ENCODE results near the gene RALGPS1.

DNA sequence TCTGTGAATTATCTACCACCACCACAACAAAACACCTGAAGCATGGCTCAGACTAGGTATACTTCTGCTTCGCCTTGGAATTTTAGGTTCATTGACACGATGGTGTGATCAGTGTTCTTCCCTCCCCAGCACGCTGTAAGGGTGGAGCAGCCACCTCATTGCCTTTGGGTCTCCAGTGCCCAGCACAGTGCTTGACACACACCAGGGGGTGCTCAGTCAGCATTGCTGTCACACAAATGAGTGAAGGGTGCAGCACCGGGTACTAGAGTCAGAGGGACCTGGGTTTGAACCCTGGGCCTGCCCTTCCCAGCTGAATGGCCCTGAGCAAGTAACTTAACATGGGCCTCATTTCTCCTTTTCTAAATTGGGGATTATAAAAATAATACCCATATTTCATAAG is 217.8 kb downstream of the RALGPS1 start:
- TF ChIP-seq, protein P1, sequence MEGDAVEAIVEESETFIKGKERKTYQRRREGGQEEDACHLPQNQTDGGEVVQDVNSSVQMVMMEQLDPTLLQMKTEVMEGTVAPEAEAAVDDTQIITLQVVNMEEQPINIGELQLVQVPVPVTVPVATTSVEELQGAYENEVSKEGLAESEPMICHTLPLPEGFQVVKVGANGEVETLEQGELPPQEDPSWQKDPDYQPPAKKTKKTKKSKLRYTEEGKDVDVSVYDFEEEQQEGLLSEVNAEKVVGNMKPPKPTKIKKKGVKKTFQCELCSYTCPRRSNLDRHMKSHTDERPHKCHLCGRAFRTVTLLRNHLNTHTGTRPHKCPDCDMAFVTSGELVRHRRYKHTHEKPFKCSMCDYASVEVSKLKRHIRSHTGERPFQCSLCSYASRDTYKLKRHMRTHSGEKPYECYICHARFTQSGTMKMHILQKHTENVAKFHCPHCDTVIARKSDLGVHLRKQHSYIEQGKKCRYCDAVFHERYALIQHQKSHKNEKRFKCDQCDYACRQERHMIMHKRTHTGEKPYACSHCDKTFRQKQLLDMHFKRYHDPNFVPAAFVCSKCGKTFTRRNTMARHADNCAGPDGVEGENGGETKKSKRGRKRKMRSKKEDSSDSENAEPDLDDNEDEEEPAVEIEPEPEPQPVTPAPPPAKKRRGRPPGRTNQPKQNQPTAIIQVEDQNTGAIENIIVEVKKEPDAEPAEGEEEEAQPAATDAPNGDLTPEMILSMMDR (IDR thresholded peaks at IDR 0.05) = no peak
- TF ChIP-seq EZH2 (IDR thresholded peaks at IDR 0.05) = no peak
